NCI-H446 treated with DMSO at 0.1 percent for 48 hours (cell line): ENCODE data around the gene FOXD2.
"Not testable (repeated sequence)": the region's sequence is repeated elsewhere in the genome, so short reads cannot be mapped to it uniquely, and the experiment has no call there.

ENCODE experiments used
- DNase-seq: peaks from one replicate; lab custom pipeline; 2025; lab: John Stamatoyannopoulos, UW

The FOXD2 gene

DNA sequence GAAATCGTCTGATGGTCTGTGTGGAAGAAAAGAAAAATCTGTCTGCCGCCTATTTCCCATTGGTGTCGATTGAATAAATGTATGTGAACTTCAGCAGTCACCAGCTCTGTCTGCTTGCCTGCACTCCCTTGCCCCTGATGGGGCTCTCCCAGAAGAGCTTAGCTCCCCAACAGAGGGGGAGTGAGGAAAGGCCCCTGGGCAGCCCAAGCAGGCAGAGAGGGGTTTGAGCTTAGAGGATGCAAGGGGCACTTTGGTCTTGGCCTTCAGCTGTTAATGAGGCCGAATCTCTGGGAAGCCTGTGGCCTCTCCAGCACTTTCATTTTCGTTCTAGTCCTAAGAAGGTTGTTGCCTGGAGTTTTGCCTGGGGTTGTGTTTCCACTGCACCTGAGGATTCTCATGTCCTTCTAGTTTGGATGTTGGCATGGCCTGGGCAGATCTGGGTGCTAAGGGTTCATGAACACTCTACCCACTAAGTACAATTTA lies 2.8 kb downstream of the FOXD2 start:
- no peak for DNase-seq

- no peak for DNase-seq
Measured at GRCh38 chr1:47441450-47442106, 3.7 kb downstream of the FOXD2 start.

DNA sequence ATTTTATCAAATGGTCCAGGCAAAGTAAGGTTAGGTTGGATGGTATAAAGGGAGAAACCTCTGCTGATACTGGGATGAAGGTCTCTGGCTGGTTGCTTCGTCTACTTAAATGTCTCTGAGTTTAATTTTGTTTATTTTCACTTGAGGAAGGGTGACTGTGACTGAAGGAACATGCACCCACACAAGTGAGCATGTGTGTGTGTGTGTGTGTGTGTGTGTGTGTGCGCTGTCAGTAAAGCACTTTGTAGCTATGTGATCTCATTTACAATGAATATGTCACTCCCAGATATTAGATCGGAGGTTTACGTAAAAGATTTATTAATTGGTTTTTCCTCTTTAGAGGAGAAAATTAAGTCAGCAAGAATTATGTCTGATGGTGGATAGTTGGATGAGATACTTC lies 4.4 kb downstream of the FOXD2 start:
- DNase-seq: no peak

GRCh38 chr1:47442842-47443529 lies 5.1 kb downstream of the FOXD2 start:
- no peak for DNase-seq

- DNase-seq: no peak
Measured at GRCh38 chr1:47443530-47444296, 5.9 kb downstream of the FOXD2 start.

DNA sequence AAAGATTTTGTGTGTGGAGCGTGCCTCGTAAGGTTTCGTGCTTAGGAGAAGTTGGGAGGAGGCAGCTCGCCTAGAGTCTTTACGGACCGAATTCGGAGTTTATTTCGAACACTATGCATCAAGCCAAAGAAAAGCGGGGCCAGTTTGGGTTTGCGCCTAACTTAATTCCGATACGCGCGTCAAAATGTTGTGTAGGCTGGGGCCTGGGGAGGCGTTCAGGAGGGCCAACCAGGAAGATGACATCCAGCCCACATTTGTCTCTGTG lies 6.4 kb downstream of the FOXD2 start:
- DNase-seq: no peak

DNA sequence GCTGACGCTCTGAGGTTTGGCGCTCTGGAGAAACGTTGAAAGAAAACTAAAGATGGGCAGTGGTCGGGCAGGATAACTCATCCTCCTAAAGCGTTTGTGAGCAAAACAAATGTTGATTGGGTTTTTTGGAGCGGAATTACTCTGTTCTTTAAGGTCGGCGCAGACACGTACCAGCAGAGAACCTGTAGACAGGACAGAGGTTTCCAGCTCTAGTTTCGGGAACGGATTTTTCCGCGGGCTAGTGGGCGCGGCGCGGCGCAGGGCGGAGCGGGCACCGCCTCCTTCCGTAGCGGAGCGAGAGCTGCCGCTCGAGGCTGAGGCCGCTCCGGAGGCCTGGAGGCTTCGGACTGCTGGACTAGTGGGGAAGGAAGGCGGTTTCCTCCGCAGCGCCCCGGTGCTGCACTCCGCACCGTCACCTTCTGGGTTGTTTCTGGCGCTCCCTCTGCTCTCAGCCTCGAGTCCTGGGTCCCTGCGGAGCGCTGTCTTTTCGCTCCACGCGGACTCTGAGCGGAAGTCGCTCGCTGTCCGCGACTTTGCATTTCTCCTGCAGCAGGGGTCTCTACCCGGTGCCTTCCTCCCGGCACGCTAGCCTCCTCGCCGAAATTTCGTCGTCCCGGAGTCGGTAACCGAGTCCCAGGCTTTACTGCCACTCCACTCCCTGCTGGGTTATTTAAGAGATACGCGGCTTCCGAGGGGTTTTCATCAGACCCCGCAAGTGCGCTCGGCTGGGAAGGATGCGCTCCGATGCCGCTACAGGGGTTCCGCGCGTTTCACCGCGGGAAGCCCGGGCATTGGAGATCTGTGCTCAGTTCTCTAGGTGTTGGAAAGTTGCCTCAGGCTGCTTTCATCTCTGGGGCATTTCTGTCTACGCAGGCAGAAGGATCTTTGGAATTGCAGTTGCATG lies 7.0 kb downstream of the FOXD2 start:
- DNase-seq: no peak

GRCh38 chr1:47445823-47446550 lies 8.1 kb downstream of the FOXD2 start:
- no peak for DNase-seq

DNA sequence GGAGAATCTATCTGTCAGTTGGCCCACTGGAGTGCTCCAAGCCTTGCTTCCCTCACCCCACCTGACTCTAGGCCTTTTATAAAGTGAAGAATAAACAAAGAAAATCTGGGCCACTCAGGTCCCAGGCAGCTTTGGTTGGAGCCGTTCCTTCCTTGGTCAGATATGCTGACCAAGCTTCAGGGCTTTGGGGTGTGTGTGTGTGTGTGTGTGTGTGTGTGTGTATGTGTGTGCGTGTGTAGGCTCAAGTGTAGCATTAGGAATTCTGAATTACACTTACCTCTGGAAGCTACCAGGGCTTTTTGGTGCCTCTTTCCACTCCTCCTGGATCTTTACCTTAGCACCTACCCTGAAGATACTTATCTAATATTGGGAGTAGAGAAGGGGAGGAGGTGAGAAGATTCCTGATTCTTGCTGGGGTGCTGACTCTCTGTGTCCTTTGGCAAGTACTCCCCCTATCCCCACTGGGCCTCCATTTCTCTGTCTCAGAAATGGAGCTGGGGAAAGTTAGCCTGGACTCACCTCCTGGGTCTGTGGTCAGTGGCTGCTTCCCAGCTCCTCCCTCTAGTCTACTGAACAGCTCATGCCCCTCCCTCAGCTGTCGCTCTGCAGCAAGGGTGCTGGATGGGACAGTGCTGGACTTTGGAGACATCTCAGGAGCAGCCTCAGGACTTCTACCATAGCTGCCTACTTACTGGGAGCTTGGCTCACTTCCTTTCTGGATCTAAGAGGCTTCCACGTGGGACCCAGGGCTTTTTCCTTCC lies 10.8 kb downstream of the FOXD2 start:
- DNase-seq: no peak

DNA sequence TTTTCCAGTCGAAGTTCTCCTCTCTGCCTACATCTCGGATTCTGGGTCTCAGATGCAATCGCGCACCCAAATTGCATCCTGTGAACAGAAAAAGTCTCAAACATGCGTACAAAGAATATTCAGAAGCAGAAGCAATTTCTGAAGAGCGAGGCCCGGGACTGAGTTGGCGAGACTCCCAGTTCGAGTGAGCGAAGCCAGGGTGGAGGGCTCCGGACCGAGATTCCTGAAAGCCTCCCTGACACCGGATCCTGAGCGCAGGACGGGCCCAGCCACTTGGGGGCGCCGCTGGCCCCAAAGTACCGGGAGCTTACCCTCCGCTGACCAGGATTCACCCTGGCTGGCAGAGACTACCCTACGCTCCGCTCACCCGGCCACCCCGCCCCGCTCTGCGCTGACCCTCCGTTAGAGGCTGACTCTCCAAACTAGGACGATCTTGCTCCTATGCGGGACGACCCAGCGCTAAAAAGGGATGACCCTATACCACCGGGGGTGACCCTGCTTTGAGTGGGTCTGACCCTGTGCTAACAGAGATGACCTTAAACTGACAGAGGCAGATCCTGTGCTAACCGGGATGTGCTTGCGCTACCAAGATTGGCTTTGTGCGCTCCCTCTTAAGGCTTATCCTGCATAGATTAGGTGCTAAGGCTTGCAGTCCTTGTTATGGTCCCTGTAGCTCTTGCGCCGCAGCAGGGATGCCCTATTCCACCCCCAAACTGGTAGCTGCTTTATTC lies 12.1 kb downstream of the FOXD2 start:
- no peak for DNase-seq

DNA sequence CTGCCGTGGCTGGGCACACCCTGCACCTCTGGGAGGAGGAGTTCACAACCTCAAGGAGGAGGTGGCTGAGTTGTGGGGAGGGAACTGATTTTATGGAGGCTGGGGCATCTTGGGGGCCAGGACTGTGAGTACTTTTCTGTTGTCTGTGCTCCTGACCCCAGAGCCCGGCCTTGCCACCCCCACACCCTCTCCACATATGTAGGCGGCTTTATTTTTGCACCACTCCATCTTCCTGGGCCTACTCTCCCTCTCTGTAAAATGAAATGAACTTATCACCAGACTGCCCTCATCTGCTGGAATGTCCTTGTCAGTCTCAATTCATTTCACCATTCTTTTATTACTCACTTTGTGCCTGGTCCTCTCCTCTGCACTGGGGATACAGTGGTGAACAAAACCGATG lies 12.8 kb downstream of the FOXD2 start:
- DNase-seq: no peak

- DNase-seq: no peak
Measured at GRCh38 chr1:47452426-47452825, 14.6 kb downstream of the FOXD2 start.

DNA sequence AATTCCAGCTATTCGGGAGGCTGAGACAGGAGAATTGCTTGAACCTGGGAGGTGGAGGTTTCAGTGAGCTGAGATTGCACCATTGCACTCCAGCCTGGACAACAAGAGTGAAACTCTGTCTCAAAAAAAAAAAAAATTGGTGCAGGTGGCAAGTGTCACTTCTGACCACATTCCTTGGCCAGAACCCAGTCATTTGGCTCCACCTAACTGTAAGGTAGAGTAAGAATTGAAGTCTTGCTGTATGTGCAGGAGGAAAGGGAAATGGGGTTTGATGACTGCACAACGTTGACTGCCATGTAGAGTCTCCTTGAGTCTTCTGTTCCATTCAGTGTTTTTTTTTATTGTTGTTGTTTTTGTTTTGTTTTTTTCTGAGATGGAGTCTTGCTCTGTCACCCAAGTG lies 16.1 kb downstream of the FOXD2 start:
- DNase-seq: not testable (repeated sequence)

GRCh38 chr1:47456250-47456649 lies 18.4 kb downstream of the FOXD2 start:
- DNase-seq: no peak

DNA sequence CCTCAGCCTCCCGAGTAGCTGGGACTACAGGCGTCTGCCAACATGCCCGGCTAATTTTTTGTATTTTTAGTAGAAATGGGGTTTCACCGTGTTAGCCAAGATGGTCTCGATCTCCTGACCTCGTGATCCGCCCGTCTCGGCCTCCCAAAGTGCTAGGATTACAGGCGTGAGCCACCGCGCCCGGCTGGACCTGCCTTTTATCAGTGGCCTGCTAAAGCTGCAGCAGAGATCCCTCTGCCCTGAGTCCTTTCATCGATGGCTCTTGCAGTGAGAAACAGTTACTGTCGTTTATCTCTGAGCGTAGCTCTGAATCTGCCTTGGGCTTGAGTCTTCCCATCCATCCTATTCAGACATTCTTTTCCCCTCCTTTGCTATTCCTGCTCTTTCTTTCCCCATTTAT lies 19.7 kb downstream of the FOXD2 start:
- not testable (repeated sequence) for DNase-seq

GRCh38 chr1:47459253-47459788 lies 21.5 kb downstream of the FOXD2 start:
- no peak for DNase-seq

DNA sequence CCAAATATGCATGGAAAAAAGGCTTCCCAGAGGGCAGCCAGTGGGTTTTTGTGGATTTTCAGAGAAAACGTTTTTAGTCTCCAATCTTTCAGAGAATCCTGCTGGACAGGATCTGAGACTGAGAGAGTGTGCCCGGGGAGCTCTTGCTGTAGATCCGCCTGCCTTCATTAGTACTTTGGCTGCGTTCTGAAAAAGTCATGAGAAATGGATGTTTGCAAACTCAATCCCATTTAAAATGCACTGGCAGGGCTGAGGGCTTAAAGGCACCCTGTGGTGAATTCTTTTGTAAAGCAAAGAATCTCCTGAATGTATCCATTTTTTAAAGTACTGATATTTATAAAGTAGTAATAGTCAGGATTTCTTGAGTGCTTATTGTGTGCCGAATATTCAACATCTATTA lies 22.2 kb downstream of the FOXD2 start:
- DNase-seq: no peak

DNA sequence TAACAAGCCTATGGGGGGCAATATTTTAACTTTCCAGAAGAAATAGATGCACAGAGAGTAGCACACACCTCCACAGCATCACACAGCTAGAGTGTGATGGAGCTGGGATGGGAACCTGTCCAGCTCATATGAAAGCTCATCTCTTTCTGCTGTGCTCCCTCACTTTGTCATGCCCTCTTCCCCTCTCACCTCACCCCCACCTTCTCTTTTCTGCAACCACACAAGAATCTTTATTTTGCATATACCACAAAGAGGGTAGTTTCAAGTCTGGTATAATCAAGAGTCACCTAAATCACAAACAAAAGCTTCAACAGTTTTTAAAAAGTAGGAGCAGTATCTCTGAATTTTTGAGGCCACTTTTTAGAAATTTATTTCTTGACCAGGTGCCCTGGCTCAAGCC lies 22.6 kb downstream of the FOXD2 start:
- no peak for DNase-seq

DNA sequence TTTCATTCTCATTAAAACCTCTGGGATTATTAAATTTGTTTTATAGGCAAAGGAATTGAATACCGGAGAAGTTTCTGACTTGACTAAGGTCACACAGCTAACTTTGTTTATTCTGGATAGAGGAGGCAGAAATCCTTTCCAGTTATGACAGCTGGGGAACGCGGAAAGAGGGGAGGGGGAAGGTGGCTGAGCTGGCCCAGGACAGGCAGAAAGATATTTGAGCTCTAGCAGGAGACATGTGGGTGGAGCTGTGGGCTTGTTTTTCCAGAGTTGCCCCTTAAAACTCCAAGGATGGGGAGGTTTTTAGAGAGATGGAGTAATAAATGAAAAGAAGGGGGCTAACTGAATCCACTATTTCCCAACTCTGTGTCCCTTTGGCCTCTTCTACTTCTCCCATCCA lies 27.8 kb downstream of the FOXD2 start:
- DNase-seq: no peak
